Spleen (tissue), 11 donors: Measurements from ENCODE around the gene DCBLD1. TPM values are rescaled to one million over a fixed set of nuclear protein-coding genes. Genes with fewer than 3 reads are reported as not detected.

ENCODE experiments used
- DNase-seq: peaks from one replicate; pipeline ENCODE4 v3.0.0-alpha.2; 2020
- H3K27ac ChIP-seq, 8 donors: fragments of 200-600 bp; sonication (generic) in 7 of 8; 1 replicate in 4 of 8; 2 replicates in 4 of 8; pipeline versions ENCODE4 v1.5.0 to v1.8.0; 2016 to 2021; ENCODE audit warnings: inconsistent platforms in 4 of 8, mild to moderate bottlenecking in 4 of 8, moderate library complexity in 1 of 8
- H3K27me3 ChIP-seq, 7 donors: fragments of 200-600 bp; sonication (generic) in 6 of 7; replicated peaks in 1 of 7; 1 replicate in 4 of 7; 2 replicates in 3 of 7; pipeline versions ENCODE4 v1.5.0 to v1.8.0; 2016 to 2021; ENCODE audit warnings: inconsistent platforms in 3 of 7, mild to moderate bottlenecking in 1 of 7
- H3K36me3 ChIP-seq, 6 donors: fragments of 200-600 bp; sonication (generic) in 5 of 6; 1 replicate in 4 of 6; 2 replicates in 2 of 6; pipeline versions ENCODE4 v1.5.0 to v1.8.0; 2016 to 2021; ENCODE audit warnings: inconsistent platforms in 2 of 6
- H3K4me1 ChIP-seq, 6 donors: fragments of 200-600 bp; sonication (generic) in 5 of 6; 1 replicate in 3 of 6; 2 replicates in 3 of 6; pipeline versions ENCODE4 v1.5.0 to v1.8.0; 2016 to 2021; ENCODE audit warnings: inconsistent platforms in 3 of 6
- H3K4me3 ChIP-seq, 8 donors: fragments of 200-600 bp; sonication (generic) in 7 of 8; 1 replicate in 4 of 8; 2 replicates in 4 of 8; pipeline versions ENCODE4 v1.5.0 to v1.8.0; 2016 to 2021; ENCODE audit warnings: inconsistent platforms in 4 of 8, mild to moderate bottlenecking in 4 of 8, moderate library complexity in 2 of 8
- H3K9me3 ChIP-seq, 8 donors: fragments of 200-600 bp; sonication (generic) in 7 of 8; 1 replicate in 4 of 8; 2 replicates in 4 of 8; pipeline versions ENCODE4 v1.5.0 to v1.8.0; 2016 to 2021; ENCODE audit warnings: inconsistent platforms in 4 of 8
- CTCF ChIP-seq, 11 experiments: fragments of 200-600 bp in 7 of 11; fragments of 450-650 bp in 4 of 11; sonication (generic) in 4 of 11; IDR thresholded peaks in 8 of 11; conservative IDR thresholded peaks in 3 of 11; 1 replicate in 7 of 11; 2 replicates in 4 of 11; pipeline versions ENCODE4 v1.4.0 to v1.8.0; 2016 to 2021; ENCODE audit warnings: antibody characterized with exemption in 11 of 11, inconsistent platforms in 4 of 11, mild to moderate bottlenecking in 1 of 11
- POLR2A ChIP-seq, 3 donors: fragments of 450-650 bp; IDR thresholded peaks; one replicate each; pipeline ENCODE4 v1.5.1; 2017; ENCODE audit warnings: antibody characterized with exemption in 3 of 3, mild to moderate bottlenecking in 1 of 3
- POLR2AphosphoS5 ChIP-seq, 3 donors: sonication (generic); formaldehyde crosslinking; IDR thresholded peaks; one replicate each; pipeline ENCODE4 v1.5.1; 2017; ENCODE audit warnings: antibody characterized with exemption in 3 of 3
- WGBS, 5 donors: extraction: QIAGEN DNeasy Blood & Tissue Kit in 3 of 5; methylation state at CpG; one replicate each; pipeline versions ENCODE4 v1.1.5 to v1.1.7; 2013 to 2018; 5-methylcytosine and 5-hydroxymethylcytosine counted together
- intact Hi-C: fragments of 100-400 bp; cut with DNase I; formaldehyde crosslinking; loops from one replicate; pipeline ENCODE4 v1.15.0; 2023; ENCODE audit warnings: low total_unique reads
- polyA plus RNA-seq, 3 donors: library from polyadenylated mRNA; stranded (reverse); fragments of 200-250 nt; gene quantifications; one replicate each; pipeline ENCODE4 v1.2.1, GENCODE V29; 2013
- total RNA-seq, 7 donors: library from RNA; depleted of rRNA in 3 of 7; stranded (reverse); fragments of >200 nt in 3 of 7; fragmentation: NEBNext Ultra II Directional in 4 of 7; extraction: Animal tissue kit (Norgen Biotek cat#: 25700) in 4 of 7; gene quantifications; one replicate each; pipeline versions ENCODE4 v1.1.0 to v1.2.1, GENCODE V29; 2016 to 2021
- donor health status: healthy with polysubstance abuse.
- donor health status: DM: no; HTN: no; CAD: no; lungs with moderate emphysema.
- donor health status: DM: no; HTN: no; CAD: no.
- donor health status: Bipolar disorder and iron deficiency.
- donor health status: healthy.
- donor health status: DM: no; HTN: no; CAD: no.
- donor health status: DM: yes; HTN: yes; CAD: no.

Gene DCBLD1
- total and polyA plus RNA-seq, 10 donors = 2.0 to 16.7 (median 7.1) TPM

DNA sequence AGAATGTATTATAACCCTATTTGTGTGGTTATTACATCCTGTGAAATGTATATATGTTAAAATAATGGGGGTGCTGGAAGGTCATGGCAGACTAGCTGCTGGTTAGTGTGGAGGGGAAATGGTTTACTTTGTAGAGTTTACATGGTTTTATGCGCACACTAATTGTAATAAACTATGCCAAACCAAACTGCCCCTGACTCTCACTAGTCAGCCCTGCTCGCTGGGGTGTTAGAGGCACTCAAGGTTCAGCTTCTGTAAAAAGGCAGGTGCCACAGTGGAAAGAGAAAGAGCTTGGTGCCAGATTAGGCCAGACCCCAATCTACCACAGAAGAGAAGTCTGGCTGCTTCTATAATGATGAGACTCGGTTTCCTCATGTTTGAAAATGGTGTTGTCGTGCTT lies 67.1 kb downstream of the DCBLD1 start:
- Histone ChIP-seq H3K4me3 (peak overlapping the region in 1 of 8 donors; percentile 71), H3K4me1 (peaks cover 0 to 40% (median 14%) of the 10 kb centered on the region in 6 donors), H3K9me3 (no peaks in the 10 kb centered on the region), H3K36me3 (peaks cover 0 to 19% (median 0%) of the 10 kb centered on the region in 6 donors), H3K27ac (peak overlapping the region in 6 of 8 donors; percentile 6 to 79 (median 54)), H3K27me3 (peaks cover 0 to 14% (median 0%) of the 10 kb centered on the region in 7 donors)
- WGBS, 5 donors = 58 to 81% (median 76%) methylated on average over 4 of the region's 4 CpGs
- no peak for TF ChIP-seq CTCF (IDR thresholded peaks at IDR 0.05 in 8 of 11, conservative IDR thresholded peaks at IDR 0.05 in 3 of 11)
- TF ChIP-seq POLR2A (IDR thresholded peaks at IDR 0.05) = no peak
- no peak for TF ChIP-seq POLR2AphosphoS5 (IDR thresholded peaks at IDR 0.05)
- DNase-seq = no peak
- intact Hi-C loops = no loop called here

DNA sequence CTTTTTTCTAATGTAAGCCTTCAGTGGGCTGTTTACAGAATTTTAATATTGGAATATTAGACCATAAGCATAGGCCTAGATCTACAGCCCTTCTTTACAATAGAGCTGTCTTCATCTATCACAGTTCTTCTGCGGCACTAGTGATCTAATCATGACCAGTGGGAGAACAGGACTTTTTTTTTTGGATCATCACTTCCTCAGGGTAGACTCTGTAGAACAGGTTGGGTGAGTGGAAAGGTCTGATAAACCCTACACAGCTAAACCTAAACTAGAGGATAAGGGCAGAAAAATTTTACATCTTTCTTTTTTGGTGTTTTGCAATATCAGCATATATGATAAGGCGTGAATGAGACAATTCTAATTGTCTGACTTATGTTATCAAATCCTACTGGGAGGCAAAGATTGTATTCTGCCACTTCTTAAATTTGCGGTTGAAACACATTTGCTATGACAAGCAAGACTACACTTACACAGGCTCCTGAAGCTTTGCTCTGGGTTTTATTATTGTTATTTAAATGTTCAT lies 67.7 kb downstream of the DCBLD1 start:
- peaks cover 0 to 13% (median 0%) of the 10 kb centered on the region in 6 donors for H3K36me3 ChIP-seq
- no peaks in the 10 kb centered on the region for H3K9me3 ChIP-seq
- H3K27ac ChIP-seq = peak overlapping the region in 3 of 8 donors; percentile 69 to 79 (median 72)
- 94 to 98% (median 96%) methylated on average over 3 of the region's 3 CpGs for WGBS, 5 donors
- H3K27me3 ChIP-seq = peaks cover 0 to 14% (median 0%) of the 10 kb centered on the region in 7 donors
- intact Hi-C loops = no loop called here
- H3K4me1 ChIP-seq = peaks cover 0 to 40% (median 14%) of the 10 kb centered on the region in 6 donors
- no peak for TF ChIP-seq CTCF (IDR thresholded peaks at IDR 0.05 in 8 of 11, conservative IDR thresholded peaks at IDR 0.05 in 3 of 11)
- no peak overlapping the region for H3K4me3 ChIP-seq
- no peak for DNase-seq

DNA sequence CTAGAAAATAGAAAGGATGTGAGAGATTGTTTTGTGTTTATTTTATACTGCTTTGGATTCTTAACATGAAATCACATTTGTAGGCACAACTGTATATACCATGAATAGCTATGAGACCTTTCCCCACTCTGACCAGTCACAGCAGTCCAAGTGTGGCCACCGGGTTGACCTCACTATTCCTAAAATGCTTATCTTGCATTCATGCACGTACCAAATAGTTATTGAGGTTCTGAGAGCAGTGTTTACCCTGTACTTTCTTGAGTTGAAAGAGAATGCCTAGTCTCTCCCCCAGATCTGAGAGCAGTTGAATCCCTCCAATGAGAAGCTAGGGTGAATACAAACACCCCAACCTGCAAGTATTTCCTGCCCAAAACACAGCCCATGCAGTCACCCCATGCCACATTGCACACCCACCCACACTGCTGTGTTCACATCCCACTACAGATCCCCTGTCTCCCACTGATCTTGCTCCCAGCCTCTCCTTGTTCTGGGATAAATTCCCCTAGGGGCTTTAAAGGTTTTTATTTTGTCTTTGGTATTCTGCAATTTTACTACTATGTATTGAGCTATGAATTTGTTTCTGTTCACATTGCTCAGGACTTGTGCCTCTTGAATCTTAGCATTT lies 68.3 kb downstream of the DCBLD1 start:
- no peak for DNase-seq
- Histone ChIP-seq H3K27me3 (peaks cover 0 to 14% (median 0%) of the 10 kb centered on the region in 7 donors), H3K9me3 (no peaks in the 10 kb centered on the region), H3K27ac (no peak overlapping the region), H3K36me3 (peaks cover 0 to 12% (median 0%) of the 10 kb centered on the region in 6 donors), H3K4me3 (no peak overlapping the region), H3K4me1 (peaks cover 0 to 44% (median 14%) of the 10 kb centered on the region in 6 donors)
- TF ChIP-seq CTCF (IDR thresholded peaks at IDR 0.05 in 8 of 11, conservative IDR thresholded peaks at IDR 0.05 in 3 of 11) = no peak
- TF ChIP-seq POLR2AphosphoS5 (IDR thresholded peaks at IDR 0.05) = no peak
- 70 to 94% (median 89%) methylated on average over 2 of the region's 2 CpGs for WGBS, 5 donors
- intact Hi-C loops = no loop called here

GRCh38 chr6:117552618-117553017 lies 70.1 kb downstream of the DCBLD1 start:
- Histone ChIP-seq H3K27ac (no peak overlapping the region), H3K4me1 (peaks cover 0 to 42% (median 13%) of the 10 kb centered on the region in 6 donors), H3K9me3 (no peaks in the 10 kb centered on the region), H3K4me3 (no peak overlapping the region), H3K27me3 (peaks cover 0 to 8% (median 0%) of the 10 kb centered on the region in 7 donors), H3K36me3 (peaks cover 0 to 5% (median 0%) of the 10 kb centered on the region in 6 donors)
- TF ChIP-seq POLR2AphosphoS5 (IDR thresholded peaks at IDR 0.05) = no peak
- TF ChIP-seq POLR2A (IDR thresholded peaks at IDR 0.05) = no peak
- no peak for TF ChIP-seq CTCF (IDR thresholded peaks at IDR 0.05 in 8 of 11, conservative IDR thresholded peaks at IDR 0.05 in 3 of 11)
- intact Hi-C loops = no loop called here
- DNase-seq = no peak
- 57 to 83% (median 67%) methylated on average over 2 of the region's 2 CpGs for WGBS, 5 donors
